ENCODE measurements around the gene EGR2. TPM values are rescaled to one million over a fixed set of nuclear protein-coding genes. Genes with fewer than 3 reads are reported as not detected.

The EGR2 gene
- total and polyA plus RNA-seq, 7 donors, result 0.24 to 1.2 (median 0.67) TPM

DNA sequence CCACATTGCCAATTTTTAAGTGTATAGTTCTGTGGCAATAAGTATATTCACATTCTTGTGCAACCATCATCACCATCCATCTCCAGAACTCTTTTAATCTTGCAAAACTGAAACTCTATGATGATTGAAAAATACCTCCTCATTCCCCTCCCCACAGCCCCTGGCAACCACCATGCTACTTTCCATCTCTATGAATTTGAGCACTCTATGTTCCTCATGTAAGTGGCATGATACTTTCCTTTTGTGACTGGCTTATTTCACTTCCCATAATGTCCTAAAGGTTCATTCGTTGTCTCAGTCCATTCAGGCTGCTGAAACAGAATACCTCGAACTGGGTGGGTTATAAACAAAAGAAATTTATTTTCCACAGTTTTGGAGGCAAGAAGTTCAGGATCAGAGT lies 23.4 kb upstream of the EGR2 start:
- 70 to 82% (median 73%) methylated on average over 2 of the region's 2 CpGs for WGBS, 3 donors

GRCh38 chr10:62831346-62831745 lies 15.2 kb upstream of the EGR2 start:
- ATAC-seq (no peak), DNase-seq (no peak)
- no peaks in the 10 kb centered on the region for H3K27me3 ChIP-seq (ENCODE audit: insufficient read depth in 3 of 3, low read length in 2 of 3)
- WGBS, 3 donors, result 48 to 81% (median 54%) methylated on average over 2 of the region's 2 CpGs
- TF ChIP-seq, protein P1, sequence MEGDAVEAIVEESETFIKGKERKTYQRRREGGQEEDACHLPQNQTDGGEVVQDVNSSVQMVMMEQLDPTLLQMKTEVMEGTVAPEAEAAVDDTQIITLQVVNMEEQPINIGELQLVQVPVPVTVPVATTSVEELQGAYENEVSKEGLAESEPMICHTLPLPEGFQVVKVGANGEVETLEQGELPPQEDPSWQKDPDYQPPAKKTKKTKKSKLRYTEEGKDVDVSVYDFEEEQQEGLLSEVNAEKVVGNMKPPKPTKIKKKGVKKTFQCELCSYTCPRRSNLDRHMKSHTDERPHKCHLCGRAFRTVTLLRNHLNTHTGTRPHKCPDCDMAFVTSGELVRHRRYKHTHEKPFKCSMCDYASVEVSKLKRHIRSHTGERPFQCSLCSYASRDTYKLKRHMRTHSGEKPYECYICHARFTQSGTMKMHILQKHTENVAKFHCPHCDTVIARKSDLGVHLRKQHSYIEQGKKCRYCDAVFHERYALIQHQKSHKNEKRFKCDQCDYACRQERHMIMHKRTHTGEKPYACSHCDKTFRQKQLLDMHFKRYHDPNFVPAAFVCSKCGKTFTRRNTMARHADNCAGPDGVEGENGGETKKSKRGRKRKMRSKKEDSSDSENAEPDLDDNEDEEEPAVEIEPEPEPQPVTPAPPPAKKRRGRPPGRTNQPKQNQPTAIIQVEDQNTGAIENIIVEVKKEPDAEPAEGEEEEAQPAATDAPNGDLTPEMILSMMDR (IDR thresholded peaks at IDR 0.05), result no peak
- no peak overlapping the region for H3K27ac ChIP-seq
- no peaks in the 10 kb centered on the region for H3K36me3 ChIP-seq (ENCODE audit: insufficient read depth in 1 of 2, low read depth in 1 of 2)
- no peak overlapping the region for H3K4me3 ChIP-seq
- no peaks in the 10 kb centered on the region for H3K9me3 ChIP-seq
- H3K4me1 ChIP-seq, result no peaks in the 10 kb centered on the region
- intact Hi-C loops (cut with DNase I), result no loop called here

More for the DNA sequence above, 23.4 kb upstream of the EGR2 start:
- Histone ChIP-seq H3K4me1 (no peaks in the 10 kb centered on the region), H3K9me3 (no peaks in the 10 kb centered on the region), H3K4me3 (no peak overlapping the region), H3K27me3 (ENCODE audit: insufficient read depth in 3 of 3, low read length in 2 of 3) (no peaks in the 10 kb centered on the region), H3K36me3 (ENCODE audit: insufficient read depth in 1 of 2, low read depth in 1 of 2) (no peaks in the 10 kb centered on the region), H3K27ac (no peak overlapping the region)
- TF ChIP-seq, protein P1 (IDR thresholded peaks at IDR 0.05), result no peak
- no peak for ATAC-seq
- no peak for DNase-seq
- intact Hi-C loops (cut with DNase I), result no loop called here

DNA sequence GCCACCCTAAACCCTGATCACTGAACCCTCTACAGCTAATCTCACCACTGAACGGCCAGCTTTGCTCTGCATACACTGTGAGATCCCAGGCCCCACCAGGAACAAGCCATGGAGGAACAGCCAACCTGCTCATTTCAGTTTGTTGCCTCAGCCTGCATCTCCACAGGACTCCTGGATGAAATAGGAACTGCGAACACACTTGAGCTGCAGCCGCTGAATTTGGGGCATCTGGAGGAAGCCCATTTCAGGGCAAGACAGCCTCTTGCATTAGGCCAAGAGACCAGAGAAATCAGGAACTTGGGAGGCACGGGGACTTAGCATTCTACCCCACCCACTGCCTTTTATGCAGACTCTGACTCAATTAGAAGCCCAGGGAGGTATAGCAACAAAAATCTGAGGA lies 14.5 kb upstream of the EGR2 start:
- no peaks in the 10 kb centered on the region for H3K36me3 ChIP-seq (ENCODE audit: insufficient read depth in 1 of 2, low read depth in 1 of 2)
- intact Hi-C loops (cut with DNase I), result no loop called here
- no peak for DNase-seq
- 69 to 73% (median 69%) methylated on average over 4 of the region's 4 CpGs for WGBS, 3 donors
- H3K27ac ChIP-seq, result no peak overlapping the region
- H3K9me3 ChIP-seq, result no peaks in the 10 kb centered on the region
- ATAC-seq, result no peak
- no peaks in the 10 kb centered on the region for H3K27me3 ChIP-seq (ENCODE audit: insufficient read depth in 3 of 3, low read length in 2 of 3)
- H3K4me3 ChIP-seq, result no peak overlapping the region
- TF ChIP-seq, protein P1 (IDR thresholded peaks at IDR 0.05), result no peak
- H3K4me1 ChIP-seq, result no peaks in the 10 kb centered on the region

GRCh38 chr10:62829622-62830021 lies 13.5 kb upstream of the EGR2 start:
- TF ChIP-seq, protein P1 (IDR thresholded peaks at IDR 0.05), result no peak
- Histone ChIP-seq H3K9me3 (no peaks in the 10 kb centered on the region), H3K4me1 (no peaks in the 10 kb centered on the region), H3K27me3 (ENCODE audit: insufficient read depth in 3 of 3, low read length in 2 of 3) (no peaks in the 10 kb centered on the region), H3K36me3 (ENCODE audit: insufficient read depth in 1 of 2, low read depth in 1 of 2) (no peaks in the 10 kb centered on the region), H3K4me3 (no peak overlapping the region), H3K27ac (no peak overlapping the region)
- intact Hi-C loops (cut with DNase I), result no loop called here
- ATAC-seq, result no peak
- DNase-seq, result no peak
- 71 to 85% (median 72%) methylated on average over 2 of the region's 2 CpGs for WGBS, 3 donors

- Histone ChIP-seq H3K9me3 (no peaks in the 10 kb centered on the region), H3K4me3 (no peak overlapping the region), H3K36me3 (ENCODE audit: insufficient read depth in 1 of 2, low read depth in 1 of 2) (no peaks in the 10 kb centered on the region), H3K4me1 (no peaks in the 10 kb centered on the region), H3K27ac (no peak overlapping the region), H3K27me3 (ENCODE audit: insufficient read depth in 3 of 3, low read length in 2 of 3) (no peaks in the 10 kb centered on the region)
- no peak for DNase-seq
- WGBS, 3 donors, result 94 to 97% (median 95%) methylated on average over 1 of the region's 1 CpG
- intact Hi-C loops (cut with DNase I), result no loop called here
- ATAC-seq, result no peak
- TF ChIP-seq, protein P1 (IDR thresholded peaks at IDR 0.05), result no peak
Measured at GRCh38 chr10:62826273-62826672, 10.1 kb upstream of the EGR2 start.
